ENCODE data around the gene KCTD21.
A peak's percentile ranks its signal among the peaks of the same experiment; 100 is the strongest.
"Not testable (repeated sequence)": the region's sequence is repeated elsewhere in the genome, so short reads cannot be mapped to it uniquely, and the experiment has no call there.

The KCTD21 gene

GRCh38 chr11:78177216-78177615 is 11.2 kb downstream of the KCTD21 start:
- DNase-seq (ENCODE audit: low spot score): no peak

- DNase-seq (ENCODE audit: low spot score): no peak
Measured at GRCh38 chr11:78176605-78177141, 11.8 kb downstream of the KCTD21 start.

- DNase-seq (ENCODE audit: low spot score): not testable (repeated sequence)
Measured at GRCh38 chr11:78175862-78176261, 12.6 kb downstream of the KCTD21 start.

DNA sequence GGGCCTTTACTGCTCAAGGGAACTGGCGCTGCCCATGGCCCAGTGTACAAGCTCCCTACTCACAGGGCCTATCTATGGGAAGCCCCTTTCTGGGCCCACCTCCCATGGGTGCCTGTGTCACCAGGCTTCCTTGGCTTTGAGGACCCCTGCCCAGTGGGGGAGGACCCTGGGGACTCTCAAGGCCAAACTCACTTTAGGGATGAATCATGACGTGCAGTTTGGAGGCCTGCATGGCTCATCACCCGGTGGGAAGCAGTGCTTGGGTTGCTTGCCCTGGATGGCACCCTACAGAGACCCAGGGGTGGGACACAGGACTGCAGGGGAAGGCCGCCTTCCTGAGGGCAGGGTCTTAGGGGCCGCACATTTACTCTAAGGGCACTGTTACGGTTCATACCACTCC is 16.5 kb downstream of the KCTD21 start:
- no peak for DNase-seq (ENCODE audit: low spot score)

DNA sequence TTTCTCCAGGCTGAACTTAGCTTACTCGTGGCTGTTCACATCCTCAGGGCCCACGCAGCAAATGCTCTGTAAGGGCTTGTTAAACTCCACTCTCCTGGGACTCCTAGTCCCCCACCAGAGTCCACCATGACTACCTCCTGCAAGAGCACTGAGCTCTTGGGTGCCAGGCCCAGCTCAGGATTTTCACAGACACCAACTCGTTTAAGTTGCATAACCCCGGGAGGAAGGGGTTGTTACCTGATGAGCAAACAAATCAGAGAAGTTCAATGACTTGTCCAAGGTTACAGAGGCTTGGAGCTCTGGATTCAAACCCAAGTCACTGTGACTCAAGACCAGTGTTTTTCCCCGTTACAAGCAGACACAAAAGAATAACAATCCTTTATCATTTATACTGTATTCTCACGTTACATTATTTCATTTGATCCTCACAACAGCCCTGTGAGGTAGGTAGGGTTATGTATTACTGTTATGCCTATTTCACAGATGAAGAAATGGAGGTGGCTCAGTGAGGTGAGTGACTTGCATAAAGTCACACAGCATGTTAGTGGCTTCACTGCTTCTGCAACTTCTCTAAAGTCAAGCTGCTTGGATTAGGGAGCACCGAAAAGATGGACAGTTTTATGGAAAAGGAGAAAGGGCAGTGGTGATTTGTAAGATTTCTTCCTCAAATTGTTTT is 17.4 kb downstream of the KCTD21 start:
- no peak for DNase-seq (ENCODE audit: low spot score)

DNA sequence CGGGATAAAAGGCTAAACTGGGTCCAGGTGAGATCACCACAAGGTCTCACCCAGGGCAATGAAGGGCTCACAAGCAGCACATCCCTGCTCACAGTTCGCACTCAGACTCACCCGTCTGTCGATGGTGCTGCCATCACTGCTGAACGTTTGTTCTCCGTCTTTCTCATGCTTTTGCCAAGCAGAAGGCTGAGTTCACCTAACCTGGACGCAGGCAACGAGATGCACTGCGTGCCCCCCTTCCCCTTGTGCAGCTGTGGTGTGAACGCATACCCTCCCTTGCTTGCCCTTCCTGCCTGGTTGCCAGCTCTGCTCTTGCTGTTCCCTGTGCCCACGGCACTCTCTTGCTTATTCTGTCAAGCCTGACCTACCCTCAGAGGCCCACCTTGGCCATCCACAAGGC is 18.0 kb downstream of the KCTD21 start:
- DNase-seq (ENCODE audit: low spot score): no peak

DNA sequence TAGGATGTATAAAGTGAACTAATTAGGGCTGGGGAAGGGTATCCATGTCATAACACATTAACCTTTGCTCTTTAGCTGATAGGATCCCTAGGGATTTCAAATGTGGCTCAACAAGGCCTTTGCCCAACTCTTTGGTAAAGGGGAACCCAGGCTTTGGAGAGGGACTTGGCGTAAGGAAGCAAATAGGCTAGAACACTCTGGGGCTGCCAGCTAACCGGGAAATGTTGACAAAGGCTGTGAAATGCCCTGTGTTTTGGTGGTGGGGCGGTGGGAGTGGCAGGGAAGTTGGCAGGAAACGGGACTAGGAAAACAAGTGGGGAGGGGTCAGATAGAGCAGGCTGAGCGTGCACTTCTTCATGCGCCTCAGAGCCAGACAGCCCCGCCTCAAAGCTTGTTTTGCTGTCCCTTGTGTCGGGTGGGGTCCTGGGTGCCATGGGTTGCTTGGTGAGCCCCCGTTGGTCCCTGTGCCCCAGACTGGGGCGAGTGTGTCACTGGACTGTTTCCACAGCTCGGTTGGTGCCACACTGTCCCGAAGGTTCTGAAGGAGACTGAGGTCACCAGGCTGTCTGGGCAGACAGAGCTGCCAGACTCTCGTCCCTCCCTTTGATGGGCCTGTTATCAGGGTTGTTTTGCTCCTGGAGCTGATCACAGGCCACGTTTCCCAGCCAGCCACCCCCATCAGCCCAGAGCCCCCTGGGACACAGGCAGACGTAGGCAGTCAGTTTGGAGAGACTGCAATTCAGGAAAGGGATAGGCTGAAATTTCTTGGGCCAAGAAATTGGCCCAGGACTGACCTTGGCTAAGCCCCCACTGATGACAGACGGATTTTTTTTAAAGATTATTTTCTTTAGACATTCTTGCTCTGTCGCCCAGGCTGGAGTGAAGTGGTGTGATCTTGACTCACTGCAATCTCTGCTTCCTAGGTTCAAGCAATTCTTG is 19.6 kb downstream of the KCTD21 start:
- DNase-seq (ENCODE audit: low spot score): peak; percentile 71

- DNase-seq (ENCODE audit: low spot score): no peak
Measured at GRCh38 chr11:78166855-78167469, 21.5 kb downstream of the KCTD21 start.

- no peak for DNase-seq (ENCODE audit: low spot score)
Measured at GRCh38 chr11:78164471-78164870, 24.0 kb downstream of the KCTD21 start.

DNA sequence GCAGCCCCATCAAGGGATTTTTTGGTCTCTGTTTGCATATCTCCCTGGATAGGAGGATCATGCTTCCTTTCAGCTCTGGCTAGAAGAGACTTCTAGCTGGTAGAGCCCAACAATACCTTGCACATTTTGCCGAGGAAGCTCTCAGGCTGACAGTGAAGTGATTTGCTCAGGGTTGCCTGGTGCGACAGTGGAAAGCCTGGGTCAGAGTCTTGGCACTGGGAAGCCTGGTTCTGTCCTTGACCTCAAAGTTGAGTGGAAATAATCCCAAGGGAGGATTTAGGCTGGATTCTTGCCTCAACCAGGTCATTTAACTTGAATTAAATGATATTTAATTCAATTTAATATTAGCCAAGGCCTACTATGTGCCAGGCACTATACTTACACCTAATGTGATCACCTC is 24.6 kb downstream of the KCTD21 start:
- DNase-seq (ENCODE audit: low spot score): no peak

GRCh38 chr11:78161962-78162371 is 26.5 kb downstream of the KCTD21 start:
- no peak for DNase-seq (ENCODE audit: low spot score)

GRCh38 chr11:78161346-78161745 is 27.1 kb downstream of the KCTD21 start:
- DNase-seq (ENCODE audit: low spot score): no peak

- no peak for DNase-seq (ENCODE audit: low spot score)
Measured at GRCh38 chr11:78160557-78160956, 27.9 kb downstream of the KCTD21 start.

DNA sequence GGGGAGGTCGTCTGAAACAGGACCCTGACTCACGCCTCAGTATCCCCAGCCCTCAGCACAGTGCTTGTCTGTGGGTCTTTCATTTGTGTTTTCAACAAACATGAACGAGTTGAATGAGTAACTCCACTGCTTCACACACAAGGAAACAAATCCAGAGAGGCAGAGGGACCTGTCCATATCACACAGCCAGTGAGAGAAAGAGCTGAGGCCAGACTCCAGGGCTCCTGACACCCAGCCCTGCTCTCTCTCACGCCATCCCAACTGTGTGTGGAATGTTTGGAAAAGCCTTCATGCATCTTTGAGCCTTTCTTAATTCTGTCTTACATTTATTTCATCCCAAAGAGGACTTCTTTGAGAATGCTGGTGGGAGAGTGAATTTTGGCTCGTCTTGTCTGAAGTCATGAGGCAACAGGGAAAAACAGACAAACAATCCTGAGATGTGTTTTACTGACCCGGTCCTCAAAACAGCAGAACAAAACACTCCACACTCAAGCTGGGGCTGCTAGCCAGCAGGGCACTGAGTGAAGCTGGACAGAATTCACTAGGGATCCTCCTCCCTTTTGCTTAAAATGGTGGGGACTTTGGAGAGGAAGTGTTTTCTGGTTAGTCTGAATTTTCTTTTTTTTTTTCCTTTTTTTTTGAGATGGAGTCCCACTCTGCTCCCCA is 29.3 kb downstream of the KCTD21 start:
- DNase-seq (ENCODE audit: low spot score): no peak

- DNase-seq (ENCODE audit: low spot score): no peak
Measured at GRCh38 chr11:78156127-78156844, 32.1 kb downstream of the KCTD21 start.

DNA sequence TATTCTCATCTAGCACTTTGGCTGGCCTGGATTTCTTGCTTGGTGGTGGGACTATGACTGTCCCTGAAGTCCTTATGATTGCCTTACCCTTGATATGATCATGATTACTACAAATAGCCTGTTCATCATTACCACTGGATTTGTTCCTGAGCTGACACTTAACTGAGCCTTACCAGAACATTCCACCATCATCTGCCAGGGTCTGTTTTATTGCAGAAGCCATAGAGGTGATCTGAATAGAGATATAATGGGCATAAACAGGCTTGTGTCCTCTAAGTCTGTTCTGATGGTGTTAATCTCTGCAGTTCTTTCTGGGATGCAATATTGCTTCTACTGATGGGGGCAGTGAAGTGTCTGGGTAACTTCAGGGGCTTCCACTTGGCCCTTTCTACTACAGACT is 36.6 kb downstream of the KCTD21 start:
- DNase-seq (ENCODE audit: low spot score): peak; percentile 84

- DNase-seq (ENCODE audit: low spot score): no peak
Measured at GRCh38 chr11:78150754-78151153, 37.7 kb downstream of the KCTD21 start.

DNA sequence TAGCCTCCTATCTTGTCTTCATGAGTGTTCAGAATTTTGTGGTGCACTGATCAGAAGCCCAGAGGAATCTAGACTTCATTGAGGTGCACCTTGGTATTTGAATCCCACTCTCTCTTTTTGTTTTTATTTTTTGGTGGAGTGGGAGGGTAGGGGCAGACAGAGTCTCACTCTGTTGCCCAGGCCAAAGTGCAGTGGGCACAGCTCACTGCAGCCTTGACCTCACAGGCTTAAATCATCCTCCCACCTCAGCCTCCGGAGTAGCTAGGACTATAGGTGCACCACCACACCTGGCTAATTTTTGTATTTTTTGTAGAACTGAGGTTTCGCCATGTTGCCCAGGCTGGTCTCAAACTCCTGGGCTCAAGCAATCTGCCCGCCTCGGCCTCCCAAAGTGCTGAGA is 38.1 kb downstream of the KCTD21 start:
- DNase-seq (ENCODE audit: low spot score): no peak

- DNase-seq (ENCODE audit: low spot score): no peak
Measured at GRCh38 chr11:78149646-78150045, 38.8 kb downstream of the KCTD21 start.

DNA sequence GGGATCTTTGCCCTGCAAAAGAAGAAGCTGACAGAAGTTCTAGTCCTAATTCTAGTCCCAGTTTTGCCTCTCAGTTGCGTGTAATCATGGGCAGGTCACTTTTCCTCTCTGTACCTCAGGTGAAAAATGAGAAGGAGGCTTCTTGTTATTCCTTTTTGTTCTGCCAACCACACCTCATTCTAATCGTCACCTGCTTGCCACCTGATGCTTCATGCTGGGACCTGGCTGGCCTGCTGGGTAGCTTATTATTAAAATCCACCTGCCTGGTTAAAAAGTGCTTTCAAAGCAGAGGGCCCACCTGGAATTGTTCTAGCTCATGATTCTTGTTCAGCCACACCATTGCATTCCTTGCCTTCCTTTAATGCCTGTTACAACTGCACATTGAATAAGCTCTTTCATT is 40.6 kb downstream of the KCTD21 start:
- DNase-seq (ENCODE audit: low spot score): no peak

DNA sequence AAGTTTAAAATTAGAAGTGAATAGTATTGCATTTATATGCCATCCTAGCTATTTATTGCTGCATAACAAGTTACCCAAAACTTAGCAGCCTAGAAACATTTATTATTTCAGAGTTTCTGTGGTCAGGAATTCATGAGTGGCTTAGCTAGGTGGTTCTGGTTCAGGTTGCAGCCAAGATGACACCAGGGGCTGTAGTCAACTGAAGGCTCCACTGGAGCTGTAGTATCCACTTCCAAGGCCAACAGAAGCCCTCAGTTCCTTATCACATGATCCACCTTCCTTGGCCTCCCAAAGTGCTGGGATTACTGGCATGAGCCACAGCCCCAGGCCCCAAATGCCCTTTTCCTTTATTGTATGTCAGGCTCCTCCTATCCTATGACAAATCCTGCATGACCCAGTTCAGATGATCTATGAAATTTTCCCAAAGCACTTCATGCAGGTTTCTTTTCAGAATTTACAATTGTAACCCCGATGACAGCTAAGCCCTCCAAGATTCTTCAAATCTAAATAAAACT is 42.9 kb downstream of the KCTD21 start:
- no peak for DNase-seq (ENCODE audit: low spot score)
